Stimulated activated CD8-positive, alpha-beta memory T cell treated with anti-CD3 and anti-CD28 coated beads, Interleukin-4, amount 100 ng/mL, for 24 hours (primary cell): Measurements from ENCODE around the gene GALNT18.

Experiments used
- DNase-seq: peaks from one replicate; pipeline ENCODE4 v3.0.0-alpha.2; 2020; ENCODE audit warnings: low read depth

The GALNT18 gene

DNA sequence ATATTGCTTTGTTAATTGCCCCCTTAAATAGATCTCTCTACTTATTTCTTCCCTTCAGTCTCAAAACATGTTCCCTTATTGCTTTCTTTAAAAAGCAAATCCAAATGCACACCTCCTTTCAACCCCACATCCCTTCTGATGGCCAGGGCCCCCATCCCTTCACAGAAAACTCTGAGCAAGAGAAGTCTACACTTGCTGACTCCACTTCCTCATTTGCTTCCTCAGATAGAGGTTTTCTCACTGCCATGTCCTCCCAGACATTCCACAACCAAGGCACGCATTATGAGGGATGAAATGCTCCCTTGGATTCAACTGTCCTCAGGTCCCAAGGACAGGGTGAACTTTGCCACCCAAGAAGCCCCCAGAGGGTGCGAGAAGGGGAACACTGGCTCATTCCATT is 311.9 kb downstream of the GALNT18 start:
- no peak for DNase-seq

GRCh38 chr11:11308249-11308648 is 313.6 kb downstream of the GALNT18 start:
- no peak for DNase-seq

DNA sequence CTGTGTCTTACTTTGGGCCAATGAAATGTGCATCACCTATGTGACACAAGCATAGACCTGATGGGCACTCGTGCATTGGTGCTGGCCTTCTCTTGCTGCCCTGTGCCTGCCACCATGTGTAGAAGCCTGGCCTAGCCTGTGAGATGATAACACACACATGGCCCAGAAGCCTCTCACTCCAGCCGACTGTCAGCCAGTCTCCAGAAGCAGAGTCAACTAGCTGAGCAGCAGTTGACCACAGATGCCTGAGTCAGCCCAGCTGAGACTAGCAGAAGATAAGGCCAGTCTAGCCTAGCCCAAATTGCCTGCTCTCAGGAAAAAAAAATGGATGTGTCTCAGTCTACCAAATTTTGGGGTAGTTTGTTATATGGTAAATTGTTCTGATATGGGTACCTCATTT is 314.9 kb downstream of the GALNT18 start:
- DNase-seq: no peak

DNA sequence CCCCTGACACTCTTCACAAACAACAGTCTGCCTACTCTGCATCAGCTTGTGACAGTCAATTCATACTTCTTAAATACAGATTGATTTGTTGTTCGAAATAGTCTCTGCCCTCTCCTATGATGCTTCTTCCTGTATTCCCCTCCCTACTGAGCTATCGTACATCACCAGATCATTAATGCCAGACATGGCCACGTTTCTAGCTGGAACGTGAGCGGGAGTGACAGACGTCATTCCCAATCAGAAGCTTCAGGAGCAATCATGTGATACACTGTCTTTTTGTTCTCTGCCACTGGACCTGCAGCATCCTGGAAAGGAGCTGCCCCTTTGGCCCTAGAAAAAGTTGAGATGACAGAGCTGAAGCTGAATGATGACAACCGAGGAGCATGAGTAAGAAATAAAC is 317.3 kb downstream of the GALNT18 start:
- no peak for DNase-seq

DNA sequence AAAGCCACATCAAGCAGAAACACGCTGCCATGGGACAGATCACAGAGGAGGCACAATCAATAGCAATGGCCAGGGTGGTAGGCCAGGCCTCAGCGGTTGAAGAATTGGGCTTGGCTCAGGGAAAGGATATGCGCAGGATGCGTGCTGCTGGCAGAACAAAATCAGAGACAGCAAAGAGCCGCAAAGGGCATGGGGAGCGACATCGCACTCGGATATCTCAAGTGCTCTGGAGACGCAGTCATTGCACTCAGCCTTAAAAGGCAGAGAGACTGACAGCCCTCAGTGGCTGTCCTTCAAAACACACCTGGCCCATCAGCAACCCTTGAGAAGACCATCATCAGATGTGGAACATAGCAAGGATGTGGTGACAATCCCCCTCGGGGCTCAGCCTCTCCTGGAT is 319.2 kb downstream of the GALNT18 start:
- DNase-seq: no peak

DNA sequence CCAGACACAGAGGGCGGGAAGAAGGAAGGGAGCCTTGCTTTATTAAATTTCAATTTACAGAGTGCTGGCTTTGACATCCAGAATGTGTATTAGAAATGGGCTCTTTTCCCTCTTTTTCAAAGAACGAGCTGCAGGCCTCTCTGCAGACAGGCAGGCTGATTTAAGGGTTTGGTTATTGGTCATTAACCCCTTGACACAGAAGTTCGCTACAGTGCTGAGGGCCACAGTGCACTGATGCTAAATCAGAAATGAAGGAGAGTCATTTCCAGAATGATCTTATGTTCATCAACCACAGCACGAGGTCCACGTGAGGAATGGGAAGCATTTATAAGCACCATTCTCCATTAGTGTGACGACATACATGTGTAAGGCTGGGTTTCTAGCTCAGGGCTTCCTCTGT is 320.6 kb downstream of the GALNT18 start:
- no peak for DNase-seq

GRCh38 chr11:11297578-11297977 is 324.2 kb downstream of the GALNT18 start:
- no peak for DNase-seq

DNA sequence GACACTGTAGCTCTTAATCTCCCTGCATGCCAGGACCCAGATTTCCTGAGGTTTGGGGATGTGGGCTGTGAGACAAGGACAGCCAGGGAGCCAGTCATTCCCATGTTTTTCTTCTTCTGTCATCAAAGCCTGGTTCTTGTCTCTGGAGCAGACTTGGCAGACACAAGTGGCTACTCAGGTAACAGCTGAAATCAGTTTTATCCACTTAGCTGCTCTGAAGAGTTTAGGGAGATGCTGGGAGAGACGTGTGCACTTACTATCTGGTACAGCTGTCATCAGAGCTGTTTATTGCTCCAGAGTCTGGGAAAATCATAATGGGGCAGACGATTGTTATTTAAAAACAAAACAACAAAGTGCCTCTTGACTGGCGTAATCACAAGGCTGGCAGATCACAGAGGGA is 325.4 kb downstream of the GALNT18 start:
- DNase-seq: no peak

DNA sequence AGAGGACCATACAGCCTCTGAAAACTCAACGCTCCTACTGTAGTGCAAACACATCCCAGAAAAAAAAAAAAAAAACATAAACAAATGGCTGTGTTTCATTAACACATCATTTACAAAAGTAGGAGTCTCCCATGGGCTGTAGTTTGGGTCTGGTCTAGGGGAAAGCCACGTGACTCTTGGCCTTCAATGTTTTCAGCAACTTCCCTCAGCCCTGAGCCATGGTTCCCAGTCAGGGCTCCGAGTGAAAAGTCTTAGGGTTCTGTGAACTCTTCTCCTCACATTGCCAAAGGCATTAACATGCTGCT is 327.3 kb downstream of the GALNT18 start:
- no peak for DNase-seq

- DNase-seq: no peak
These were observed 327.8 kb downstream of the GALNT18 start for GRCh38 chr11:11293798-11294550.

DNA sequence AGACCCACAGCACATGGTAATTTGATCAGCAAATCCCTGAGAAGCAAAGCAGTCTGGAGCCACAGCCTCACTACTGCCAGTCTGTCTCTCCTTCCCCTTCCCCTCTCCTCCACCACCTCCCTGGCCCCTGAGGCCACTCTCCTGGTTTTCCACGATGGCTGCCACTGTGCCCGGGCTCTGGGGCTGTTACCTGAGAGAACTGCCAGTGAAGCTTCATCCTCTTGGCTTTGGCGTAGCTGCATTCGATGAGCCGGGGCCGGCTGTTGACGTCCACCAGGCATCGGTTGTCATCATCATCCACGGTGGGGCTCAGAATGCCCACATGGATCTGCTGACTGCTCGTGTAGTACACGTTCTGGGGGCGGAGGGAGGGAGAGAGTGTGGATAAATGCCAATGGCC is 329.0 kb downstream of the GALNT18 start:
- no peak for DNase-seq

- DNase-seq: no peak
These were observed 330.5 kb downstream of the GALNT18 start for GRCh38 chr11:11291041-11292015.

DNA sequence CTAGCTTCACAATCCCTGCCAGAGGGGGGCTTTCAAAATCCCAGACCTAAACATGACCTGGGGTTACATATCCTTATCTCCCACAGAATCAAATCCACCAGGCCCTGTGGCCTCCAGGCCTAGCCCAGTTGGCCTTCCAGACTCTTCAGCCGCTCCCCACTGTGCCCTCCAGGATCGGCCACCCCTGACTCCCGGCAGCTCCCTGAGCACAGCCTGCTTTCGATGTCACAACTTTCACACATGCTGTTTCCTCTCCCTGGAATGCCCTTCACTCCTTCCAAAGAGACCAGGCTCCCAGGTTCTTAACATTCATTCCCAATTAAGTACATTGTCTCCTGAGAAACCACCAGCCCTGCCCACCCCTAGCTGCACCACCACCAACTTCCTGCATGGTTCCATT is 331.5 kb downstream of the GALNT18 start:
- DNase-seq: no peak

DNA sequence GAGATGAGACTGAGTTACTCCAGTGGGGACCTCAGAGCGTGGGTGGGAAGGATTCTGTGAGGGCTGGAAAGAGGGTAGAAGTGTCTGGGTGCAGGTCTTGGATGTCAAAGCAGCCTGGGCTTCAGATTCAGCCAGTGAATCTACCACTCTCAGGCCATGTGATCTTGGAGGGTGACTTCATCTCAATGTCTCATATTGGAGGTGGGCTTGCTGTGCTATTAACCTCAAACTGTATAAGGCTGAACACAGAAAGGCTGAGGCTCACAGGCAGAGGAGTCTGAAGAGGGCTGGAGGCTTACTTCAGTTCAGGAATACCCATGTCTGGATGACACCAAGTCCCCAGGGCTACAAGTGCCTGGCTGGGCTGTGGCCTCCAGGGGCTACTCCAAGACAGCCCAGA is 332.1 kb downstream of the GALNT18 start:
- DNase-seq: no peak

GRCh38 chr11:11288972-11289616 is 332.7 kb downstream of the GALNT18 start:
- no peak for DNase-seq

GRCh38 chr11:11284481-11284880 is 337.3 kb downstream of the GALNT18 start:
- DNase-seq: no peak

DNA sequence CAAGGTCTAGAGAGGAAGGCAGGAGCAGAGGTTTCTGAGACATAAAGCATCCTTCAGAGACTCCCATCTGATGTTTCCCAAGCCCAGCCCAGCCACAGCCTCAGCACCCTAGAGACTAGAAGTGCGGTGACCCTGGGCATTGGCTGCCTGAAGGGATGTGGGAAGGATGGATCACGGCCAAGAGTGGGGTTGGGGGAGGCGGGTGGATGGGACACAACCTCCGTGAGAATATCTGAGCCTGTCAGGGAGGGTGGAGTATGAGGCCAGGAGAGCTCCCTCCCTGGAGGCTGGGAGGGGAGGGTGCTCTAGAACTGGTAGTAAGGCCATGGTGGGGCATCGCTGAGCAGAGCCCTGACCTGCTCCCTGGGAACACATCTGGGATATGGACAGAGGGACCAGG is 340.2 kb downstream of the GALNT18 start:
- no peak for DNase-seq

DNA sequence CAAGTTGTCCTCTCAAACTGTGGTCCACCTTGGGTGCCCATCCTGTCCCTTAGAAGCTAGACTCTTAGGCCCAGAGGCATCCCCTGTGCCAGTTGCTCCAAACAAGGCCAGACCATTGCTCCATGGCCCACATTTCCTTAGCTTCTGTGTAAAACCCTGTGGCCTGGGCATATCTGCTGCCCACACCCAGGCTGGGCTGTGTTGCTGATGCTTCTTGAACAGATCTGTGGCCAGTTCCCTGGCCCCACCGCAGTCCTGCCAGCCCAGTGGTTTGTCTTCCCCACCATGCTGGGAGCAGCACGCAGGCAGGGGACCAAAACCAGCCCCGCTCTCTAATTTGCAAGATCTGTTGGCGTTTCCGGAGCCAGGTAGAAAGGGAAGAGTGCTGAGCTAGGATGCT is 341.0 kb downstream of the GALNT18 start:
- DNase-seq: no peak

DNA sequence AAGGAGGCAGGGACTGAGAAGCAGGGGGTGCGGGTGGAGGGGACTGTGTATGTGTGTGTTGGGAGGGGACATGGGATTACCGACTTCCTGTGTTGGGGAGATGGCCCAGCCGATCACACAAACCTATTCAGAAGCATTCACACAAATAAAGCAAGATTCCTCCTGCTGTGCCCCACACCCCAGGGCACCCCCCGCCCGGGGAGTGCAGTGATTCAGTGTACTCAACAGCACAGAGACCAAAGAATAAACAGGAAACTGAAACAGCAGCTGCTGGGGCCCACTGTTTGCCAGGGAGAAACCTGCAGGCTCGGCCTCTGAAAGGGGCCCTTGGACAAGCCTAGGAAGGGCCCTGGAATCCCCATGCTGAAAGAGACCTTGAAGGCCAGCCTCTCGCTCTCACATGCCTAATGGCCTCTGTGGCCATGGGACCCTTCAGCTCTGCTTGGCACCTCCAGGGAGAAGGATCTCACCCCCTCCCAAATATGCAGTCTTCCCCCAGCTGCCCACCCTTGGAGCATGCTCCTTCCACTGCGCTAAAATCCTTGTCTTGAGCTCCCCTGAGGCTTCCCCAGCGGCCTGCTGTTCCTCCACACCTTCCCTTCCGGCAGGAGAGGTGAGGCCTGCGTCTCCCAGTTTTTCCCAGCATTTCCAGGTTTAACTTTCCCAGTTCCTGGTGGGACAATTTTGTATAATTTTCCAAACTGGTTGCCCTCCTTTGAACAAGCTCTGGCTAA is 341.7 kb downstream of the GALNT18 start:
- no peak for DNase-seq

DNA sequence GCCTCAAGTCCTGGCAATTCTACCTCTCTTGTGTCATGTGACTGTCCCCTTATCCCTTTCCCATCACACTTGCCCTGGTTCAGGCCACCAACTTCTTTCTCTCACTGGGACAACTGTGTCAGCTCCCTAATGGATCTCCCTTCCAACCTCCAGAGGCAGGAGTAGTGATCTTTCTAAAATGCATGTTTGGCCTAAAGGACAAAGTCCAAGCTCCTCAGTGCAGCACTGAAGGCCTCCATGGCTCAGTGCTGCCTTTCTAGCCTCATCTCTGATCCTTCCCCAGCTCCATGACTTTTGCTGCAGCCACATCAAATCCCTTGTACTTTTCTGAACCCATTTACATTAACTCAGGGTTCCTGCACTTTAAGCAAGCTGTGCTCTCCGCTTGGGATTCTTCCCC is 349.6 kb downstream of the GALNT18 start:
- no peak for DNase-seq

- no peak for DNase-seq
These were observed 351.5 kb downstream of the GALNT18 start for GRCh38 chr11:11270236-11270775.

DNA sequence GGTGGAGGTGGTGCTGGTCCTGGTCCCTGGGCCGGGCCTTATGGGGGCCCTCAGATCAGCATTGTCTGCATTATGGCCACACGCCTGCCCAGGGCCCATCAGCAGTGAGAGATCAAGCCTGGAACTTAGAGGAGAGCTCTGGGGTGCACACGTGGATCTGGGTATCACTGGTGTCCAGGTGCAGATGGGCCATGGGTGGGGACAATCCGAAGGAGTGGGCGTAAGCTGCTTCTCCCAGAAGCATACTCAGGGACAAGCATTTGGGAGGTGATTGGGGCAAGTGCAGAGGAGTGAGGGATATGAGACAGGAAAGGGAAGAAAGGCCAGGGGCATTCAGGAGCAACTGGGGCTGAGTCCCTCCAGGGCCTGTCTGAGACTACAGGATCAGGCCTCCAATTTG is 353.1 kb downstream of the GALNT18 start:
- no peak for DNase-seq
